ENCODE data around the gene ACTA1. TPM values are rescaled to one million over a fixed set of nuclear protein-coding genes. Genes with fewer than 3 reads are reported as not detected.

The ACTA1 gene
- total and polyA plus RNA-seq, 2 of the 8 experiments (the other 6 are each of a cell fraction or from before 2014, with no cell fraction given) = 23.5 to 58.2 TPM

DNA sequence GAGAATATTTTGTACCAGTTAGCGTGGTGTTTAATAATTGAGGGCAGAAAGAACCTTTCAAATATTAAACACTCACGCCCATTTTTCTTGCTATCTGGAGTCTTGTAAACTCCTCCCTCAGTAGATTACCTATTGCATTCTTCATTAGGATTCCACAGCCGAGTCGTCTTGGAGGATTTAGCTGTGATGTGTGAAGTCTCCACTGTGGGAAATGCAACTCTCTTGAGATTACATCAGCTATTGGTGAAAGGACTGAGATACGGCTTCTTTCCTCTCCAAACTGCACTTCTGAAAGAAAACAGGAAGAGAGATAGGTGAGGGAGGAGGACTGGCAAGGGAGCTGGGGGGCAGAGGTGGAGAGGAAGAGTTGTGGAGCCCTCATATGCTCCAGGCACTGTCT, 36.1 kb downstream of the ACTA1 start (continued):
- TF ChIP-seq, protein P1, sequence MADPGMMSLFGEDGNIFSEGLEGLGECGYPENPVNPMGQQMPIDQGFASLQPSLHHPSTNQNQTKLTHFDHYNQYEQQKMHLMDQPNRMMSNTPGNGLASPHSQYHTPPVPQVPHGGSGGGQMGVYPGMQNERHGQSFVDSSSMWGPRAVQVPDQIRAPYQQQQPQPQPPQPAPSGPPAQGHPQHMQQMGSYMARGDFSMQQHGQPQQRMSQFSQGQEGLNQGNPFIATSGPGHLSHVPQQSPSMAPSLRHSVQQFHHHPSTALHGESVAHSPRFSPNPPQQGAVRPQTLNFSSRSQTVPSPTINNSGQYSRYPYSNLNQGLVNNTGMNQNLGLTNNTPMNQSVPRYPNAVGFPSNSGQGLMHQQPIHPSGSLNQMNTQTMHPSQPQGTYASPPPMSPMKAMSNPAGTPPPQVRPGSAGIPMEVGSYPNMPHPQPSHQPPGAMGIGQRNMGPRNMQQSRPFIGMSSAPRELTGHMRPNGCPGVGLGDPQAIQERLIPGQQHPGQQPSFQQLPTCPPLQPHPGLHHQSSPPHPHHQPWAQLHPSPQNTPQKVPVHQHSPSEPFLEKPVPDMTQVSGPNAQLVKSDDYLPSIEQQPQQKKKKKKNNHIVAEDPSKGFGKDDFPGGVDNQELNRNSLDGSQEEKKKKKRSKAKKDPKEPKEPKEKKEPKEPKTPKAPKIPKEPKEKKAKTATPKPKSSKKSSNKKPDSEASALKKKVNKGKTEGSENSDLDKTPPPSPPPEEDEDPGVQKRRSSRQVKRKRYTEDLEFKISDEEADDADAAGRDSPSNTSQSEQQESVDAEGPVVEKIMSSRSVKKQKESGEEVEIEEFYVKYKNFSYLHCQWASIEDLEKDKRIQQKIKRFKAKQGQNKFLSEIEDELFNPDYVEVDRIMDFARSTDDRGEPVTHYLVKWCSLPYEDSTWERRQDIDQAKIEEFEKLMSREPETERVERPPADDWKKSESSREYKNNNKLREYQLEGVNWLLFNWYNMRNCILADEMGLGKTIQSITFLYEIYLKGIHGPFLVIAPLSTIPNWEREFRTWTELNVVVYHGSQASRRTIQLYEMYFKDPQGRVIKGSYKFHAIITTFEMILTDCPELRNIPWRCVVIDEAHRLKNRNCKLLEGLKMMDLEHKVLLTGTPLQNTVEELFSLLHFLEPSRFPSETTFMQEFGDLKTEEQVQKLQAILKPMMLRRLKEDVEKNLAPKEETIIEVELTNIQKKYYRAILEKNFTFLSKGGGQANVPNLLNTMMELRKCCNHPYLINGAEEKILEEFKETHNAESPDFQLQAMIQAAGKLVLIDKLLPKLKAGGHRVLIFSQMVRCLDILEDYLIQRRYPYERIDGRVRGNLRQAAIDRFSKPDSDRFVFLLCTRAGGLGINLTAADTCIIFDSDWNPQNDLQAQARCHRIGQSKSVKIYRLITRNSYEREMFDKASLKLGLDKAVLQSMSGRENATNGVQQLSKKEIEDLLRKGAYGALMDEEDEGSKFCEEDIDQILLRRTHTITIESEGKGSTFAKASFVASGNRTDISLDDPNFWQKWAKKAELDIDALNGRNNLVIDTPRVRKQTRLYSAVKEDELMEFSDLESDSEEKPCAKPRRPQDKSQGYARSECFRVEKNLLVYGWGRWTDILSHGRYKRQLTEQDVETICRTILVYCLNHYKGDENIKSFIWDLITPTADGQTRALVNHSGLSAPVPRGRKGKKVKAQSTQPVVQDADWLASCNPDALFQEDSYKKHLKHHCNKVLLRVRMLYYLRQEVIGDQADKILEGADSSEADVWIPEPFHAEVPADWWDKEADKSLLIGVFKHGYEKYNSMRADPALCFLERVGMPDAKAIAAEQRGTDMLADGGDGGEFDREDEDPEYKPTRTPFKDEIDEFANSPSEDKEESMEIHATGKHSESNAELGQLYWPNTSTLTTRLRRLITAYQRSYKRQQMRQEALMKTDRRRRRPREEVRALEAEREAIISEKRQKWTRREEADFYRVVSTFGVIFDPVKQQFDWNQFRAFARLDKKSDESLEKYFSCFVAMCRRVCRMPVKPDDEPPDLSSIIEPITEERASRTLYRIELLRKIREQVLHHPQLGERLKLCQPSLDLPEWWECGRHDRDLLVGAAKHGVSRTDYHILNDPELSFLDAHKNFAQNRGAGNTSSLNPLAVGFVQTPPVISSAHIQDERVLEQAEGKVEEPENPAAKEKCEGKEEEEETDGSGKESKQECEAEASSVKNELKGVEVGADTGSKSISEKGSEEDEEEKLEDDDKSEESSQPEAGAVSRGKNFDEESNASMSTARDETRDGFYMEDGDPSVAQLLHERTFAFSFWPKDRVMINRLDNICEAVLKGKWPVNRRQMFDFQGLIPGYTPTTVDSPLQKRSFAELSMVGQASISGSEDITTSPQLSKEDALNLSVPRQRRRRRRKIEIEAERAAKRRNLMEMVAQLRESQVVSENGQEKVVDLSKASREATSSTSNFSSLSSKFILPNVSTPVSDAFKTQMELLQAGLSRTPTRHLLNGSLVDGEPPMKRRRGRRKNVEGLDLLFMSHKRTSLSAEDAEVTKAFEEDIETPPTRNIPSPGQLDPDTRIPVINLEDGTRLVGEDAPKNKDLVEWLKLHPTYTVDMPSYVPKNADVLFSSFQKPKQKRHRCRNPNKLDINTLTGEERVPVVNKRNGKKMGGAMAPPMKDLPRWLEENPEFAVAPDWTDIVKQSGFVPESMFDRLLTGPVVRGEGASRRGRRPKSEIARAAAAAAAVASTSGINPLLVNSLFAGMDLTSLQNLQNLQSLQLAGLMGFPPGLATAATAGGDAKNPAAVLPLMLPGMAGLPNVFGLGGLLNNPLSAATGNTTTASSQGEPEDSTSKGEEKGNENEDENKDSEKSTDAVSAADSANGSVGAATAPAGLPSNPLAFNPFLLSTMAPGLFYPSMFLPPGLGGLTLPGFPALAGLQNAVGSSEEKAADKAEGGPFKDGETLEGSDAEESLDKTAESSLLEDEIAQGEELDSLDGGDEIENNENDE (IDR thresholded peaks at IDR 0.05; ENCODE audit: insufficient replicate concordance, low read length) = no peak
- no peak for TF ChIP-seq TEAD4 (IDR thresholded peaks at IDR 0.05; ENCODE audit: low read depth, low read length)
- TF ChIP-seq CHD2 (IDR thresholded peaks at IDR 0.05; ENCODE audit: low read length) = no peak
- TF ChIP-seq, protein P2, sequence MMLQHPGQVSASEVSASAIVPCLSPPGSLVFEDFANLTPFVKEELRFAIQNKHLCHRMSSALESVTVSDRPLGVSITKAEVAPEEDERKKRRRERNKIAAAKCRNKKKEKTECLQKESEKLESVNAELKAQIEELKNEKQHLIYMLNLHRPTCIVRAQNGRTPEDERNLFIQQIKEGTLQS (IDR thresholded peaks at IDR 0.05; ENCODE audit: insufficient read depth, low read depth, low read length) = no peak
- TF ChIP-seq KDM5A (IDR thresholded peaks at IDR 0.05; ENCODE audit: low read length) = no peak
- TF ChIP-seq SIX5 (IDR thresholded peaks at IDR 0.05; ENCODE audit: low read depth, low read length) = no peak
- TF ChIP-seq KDM1A (IDR thresholded peaks at IDR 0.05; ENCODE audit: borderline replicate concordance, low read length) = no peak
- TF ChIP-seq RXRA (IDR thresholded peaks at IDR 0.05; ENCODE audit: insufficient read depth, low read depth, low read length) = no peak
- TF ChIP-seq EGR1 (IDR thresholded peaks at IDR 0.05; ENCODE audit: borderline replicate concordance, low read depth, low read length) = no peak
- TF ChIP-seq GTF2F1 (IDR thresholded peaks at IDR 0.05; ENCODE audit: borderline replicate concordance, low read depth, low read length) = no peak
- TF ChIP-seq ASH2L (IDR thresholded peaks at IDR 0.05; ENCODE audit: low read length) = no peak

All from H1 (cell line).